HL-60 (cell line): Measurements from ENCODE around the gene PDGFC.

Experiments
- CTCF ChIP-seq: IDR thresholded peaks from one replicate; pipeline ENCODE4 v1.5.1; 2011; ENCODE audit warnings: low read length, control low read depth, inconsistent platforms; ENCODE audit not compliant: insufficient read depth
- POLR2AphosphoS5 ChIP-seq: IDR thresholded peaks from 2 replicates; pipeline ENCODE4 v1.6.1; 2012; ENCODE audit warnings: low read depth
- REST ChIP-seq: IDR thresholded peaks from 2 replicates; pipeline ENCODE4 v1.6.1; 2012; ENCODE audit warnings: low read depth; ENCODE audit not compliant: insufficient replicate concordance
- SPI1 ChIP-seq: IDR thresholded peaks from 2 replicates; pipeline ENCODE4 v1.6.1; 2012; ENCODE audit warnings: low read depth, mild to moderate bottlenecking, borderline replicate concordance

- TF ChIP-seq CTCF, result no peak
- TF ChIP-seq POLR2AphosphoS5, result no peak
- TF ChIP-seq REST, result no peak
- TF ChIP-seq SPI1, result no peak
Measured at GRCh38 chr4:157012781-157013180, 41.2 kb upstream of the PDGFC start.
